Naive thymus-derived CD4-positive, alpha-beta T cell (primary cell): Measurements from ENCODE around the gene NEDD4L. TPM values are rescaled to one million over a fixed set of nuclear protein-coding genes. Genes with fewer than 3 reads are reported as not detected.

ENCODE experiments used
- ATAC-seq: fragments of 150-1000 bp; cut with Tn5 transposase; 2 replicates; pipeline ENCODE4 v1.10.0; 2021; ENCODE audit warnings: mild to moderate bottlenecking, moderate library complexity
- CTCF ChIA-PET: fragments of 350-600 bp; sonication (Branson Sonifier 250); formaldehyde crosslinking; loops from one replicate; lab custom pipeline; 2021; ENCODE audit warnings: antibody characterized with exemption; lab: Charles Lee
- POLR2A ChIA-PET: fragments of 350-600 bp; sonication (Branson Sonifier 250); formaldehyde crosslinking; loops from one replicate; lab custom pipeline; 2021; ENCODE audit warnings: antibody characterized with exemption, inconsistent platforms; lab: Charles Lee
- DNase-seq, 9 donors: peaks; one replicate each; pipeline versions ENCODE4 v3.0.0 to v3.0.0-alpha.2; 2020 to 2022; ENCODE audit warnings: mixed read lengths in 1 of 9
- H3K27ac ChIP-seq: one replicate; pipeline ENCODE4 v1.7.0; 2013; ENCODE audit warnings: mild to moderate bottlenecking, low read depth, low read length, moderate library complexity
- H3K27me3 ChIP-seq, 2 donors: one replicate each; pipeline ENCODE4 v1.7.0; 2013; ENCODE audit warnings: low read length in 2 of 2, mild to moderate bottlenecking in 2 of 2, moderate library complexity in 2 of 2; ENCODE audit not compliant: control insufficient read depth in 2 of 2, insufficient read depth in 2 of 2
- H3K36me3 ChIP-seq, 3 experiments: 1 replicate in 2 of 3; 2 replicates in 1 of 3; pipeline ENCODE4 v1.7.0; 2013; ENCODE audit warnings: low read length in 3 of 3, mild to moderate bottlenecking in 3 of 3, moderate library complexity in 1 of 3; ENCODE audit not compliant: insufficient read depth in 3 of 3, control insufficient read depth in 2 of 3
- H3K4me1 ChIP-seq, 2 donors: one replicate each; pipeline ENCODE4 v1.7.0; 2013; ENCODE audit warnings: low read length in 2 of 2, mild to moderate bottlenecking in 2 of 2, moderate library complexity in 1 of 2; ENCODE audit not compliant: control insufficient read depth in 2 of 2, insufficient read depth in 2 of 2
- H3K4me3 ChIP-seq: 2 replicates; pipeline ENCODE4 v1.7.0; 2013; ENCODE audit warnings: mild to moderate bottlenecking, low read length
- H3K9me3 ChIP-seq, 3 experiments: 1 replicate in 2 of 3; 2 replicates in 1 of 3; pipeline ENCODE4 v1.7.0; 2013; ENCODE audit warnings: low read length in 3 of 3; ENCODE audit not compliant: control insufficient read depth in 2 of 3
- H3K27ac Mint-ChIP-seq, 9 donors: one replicate each; pipeline ENCODE4 v1.8.0; 2020 to 2022; ENCODE audit warnings: mixed read lengths in 9 of 9, mild to moderate bottlenecking in 8 of 9, moderate library complexity in 5 of 9, inconsistent platforms in 2 of 9
- H3K27me3 Mint-ChIP-seq, 5 donors: one replicate each; pipeline ENCODE4 v1.8.0; 2021 to 2022; ENCODE audit warnings: mixed read lengths in 5 of 5, mild to moderate bottlenecking in 1 of 5
- H3K36me3 Mint-ChIP-seq, 5 donors: one replicate each; pipeline ENCODE4 v1.8.0; 2020 to 2022; ENCODE audit warnings: mixed read lengths in 5 of 5, mild to moderate bottlenecking in 3 of 5, inconsistent platforms in 1 of 5
- H3K4me1 Mint-ChIP-seq, 7 donors: one replicate each; pipeline ENCODE4 v1.8.0; 2020 to 2022; ENCODE audit warnings: mixed read lengths in 7 of 7, mild to moderate bottlenecking in 3 of 7, inconsistent platforms in 1 of 7
- H3K4me3 Mint-ChIP-seq, 10 donors: one replicate each; pipeline ENCODE4 v1.8.0; 2020 to 2022; ENCODE audit warnings: mild to moderate bottlenecking in 10 of 10, mixed read lengths in 10 of 10, moderate library complexity in 6 of 10, inconsistent platforms in 2 of 10
- H3K9me3 Mint-ChIP-seq, 11 donors: one replicate each; pipeline ENCODE4 v1.8.0; 2020 to 2022; ENCODE audit warnings: mixed read lengths in 11 of 11, mild to moderate bottlenecking in 4 of 11, inconsistent platforms in 1 of 11, moderate library complexity in 1 of 11
- intact Hi-C, 2 donors: fragments of 100-400 bp; cut with micrococcal nuclease; formaldehyde crosslinking; loops; one replicate each; pipeline ENCODE4 v1.15.1; 2023
- polyA plus RNA-seq, 2 donors: library from polyadenylated mRNA; unstranded; fragments of 300-500 nt; fragmentation: Illumina TruSeq; gene quantifications; one replicate each; pipeline ENCODE4 v1.2.3, GENCODE V29; 2021
- total RNA-seq, 6 experiments: library from RNA in 5 of 6; stranded (reverse) in 5 of 6; gene quantifications; 1 replicate in 5 of 6; 2 replicates in 1 of 6; pipeline ENCODE4 v1.2.3 and lab custom pipeline; 2021 to 2026

NEDD4L gene
- total and polyA plus RNA-seq, 7 experiments from 2014 or later: 1.1 to 10.3 (median 4.2) TPM

DNA sequence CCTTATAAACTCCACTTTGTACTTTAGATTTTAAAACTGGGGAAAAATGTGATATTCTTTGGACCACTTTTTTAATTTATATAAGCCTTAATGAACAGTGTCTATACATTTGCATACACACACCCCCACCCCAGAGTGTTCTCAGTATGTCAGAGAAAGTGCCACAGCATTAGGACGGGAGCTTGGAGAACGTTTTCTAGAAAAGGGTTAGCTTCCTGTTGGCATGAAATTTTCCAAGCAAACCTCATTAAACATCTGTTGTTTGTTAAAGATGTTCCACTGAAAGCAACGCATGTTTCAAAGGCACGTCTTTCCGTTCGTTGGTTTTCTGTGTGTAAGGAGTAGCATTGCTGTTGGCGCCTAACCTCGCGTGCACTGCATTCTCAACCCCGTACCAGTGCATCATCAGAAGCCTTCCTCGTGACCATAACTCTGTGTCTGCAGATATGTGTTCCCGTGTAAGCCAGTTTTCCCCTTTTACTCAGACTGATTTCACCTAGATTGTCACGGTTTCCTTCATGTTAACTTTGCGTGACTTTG, 356.4 kb downstream of the NEDD4L start:
- DNase-seq: peak in 4 of 9 donors; percentile 10 to 26 (median 20)
- CTCF ChIA-PET: interaction anchor here (1.0 to 1.3 kb wide), 2 partner anchors 102 to 363 kb away, joined by 3 read pairs; no protein-coding TSS in a partner anchor

DNA sequence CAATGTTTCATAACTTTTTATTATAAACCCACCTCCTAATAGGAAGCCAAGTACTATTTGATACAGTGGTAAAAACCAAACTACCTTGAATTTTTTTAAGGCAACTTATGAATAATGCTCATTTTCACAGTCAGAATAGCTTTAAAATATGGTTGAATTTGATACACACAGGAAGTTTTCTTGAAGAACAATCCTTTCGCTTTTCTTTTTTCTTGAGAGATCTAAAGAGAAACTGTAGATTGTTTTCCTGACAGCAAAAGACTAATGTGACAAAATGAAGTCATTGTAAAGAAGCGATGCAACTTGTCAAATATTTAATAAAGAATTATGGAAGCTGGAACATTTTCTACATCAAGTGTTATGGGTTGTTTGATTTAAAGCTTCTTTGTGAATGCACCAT, 357.2 kb downstream of the NEDD4L start:
- H3K9me3 ChIP-seq: no peaks in the 10 kb centered on the region
- H3K4me1 Mint-ChIP-seq: peaks cover 5 to 28% (median 25%) of the 10 kb centered on the region in 7 donors
- no peak for ATAC-seq
- no peaks in the 10 kb centered on the region for H3K36me3 ChIP-seq
- peaks cover 0 to 3% (median 0%) of the 10 kb centered on the region in 5 donors for H3K27me3 Mint-ChIP-seq
- no peaks in the 10 kb centered on the region for H3K9me3 Mint-ChIP-seq
- H3K36me3 Mint-ChIP-seq: no peaks in the 10 kb centered on the region
- ChIA-PET POLR2A (interaction anchor here (0.6 kb wide), 1 partner anchor 90 kb away, joined by 3 read pairs; no protein-coding TSS in a partner anchor), CTCF (interaction anchor here (0.6 to 1.3 kb wide), 4 partner anchors 101 to 363 kb away, joined by 3 to 6 read pairs (median 4); no protein-coding TSS in a partner anchor)
- peak overlapping the region in 9 of 10 donors; percentile 12 to 66 (median 58) for H3K4me3 Mint-ChIP-seq
- peak in 4 of 9 donors; percentile 9 to 27 (median 16) for DNase-seq
- peaks cover 0 to 3% of the 10 kb centered on the region in 2 donors for H3K4me1 ChIP-seq
- H3K27ac ChIP-seq: peak overlapping the region; percentile 51
- no peak overlapping the region for H3K4me3 ChIP-seq
- H3K27me3 ChIP-seq: no peaks in the 10 kb centered on the region
- intact Hi-C loops: loop anchor here in 1 of 2 donors (1.0 kb wide), 1 partner anchor 37 kb away; no protein-coding TSS in a partner anchor
- peak overlapping the region; percentile 35 to 86 (median 68) for H3K27ac Mint-ChIP-seq

More for the DNA sequence above, 356.4 kb downstream of the NEDD4L start:
- POLR2A ChIA-PET: no interaction called here
- no peaks in the 10 kb centered on the region for H3K27me3 ChIP-seq
- Mint-ChIP-seq H3K27me3 (peaks cover 0 to 3% (median 0%) of the 10 kb centered on the region in 5 donors), H3K4me1 (peaks cover 6 to 36% (median 30%) of the 10 kb centered on the region in 7 donors), H3K9me3 (no peaks in the 10 kb centered on the region), H3K36me3 (no peaks in the 10 kb centered on the region), H3K4me3 (peak overlapping the region in 9 of 10 donors; percentile 22 to 71 (median 60)), H3K27ac (peak overlapping the region in 8 of 9 donors; percentile 41 to 88 (median 83))
- no peak overlapping the region for H3K4me3 ChIP-seq
- peak; percentile 44 for ATAC-seq
- H3K9me3 ChIP-seq: no peaks in the 10 kb centered on the region
- H3K4me1 ChIP-seq: peaks cover 0 to 3% of the 10 kb centered on the region in 2 donors
- intact Hi-C loops: loop anchor here (1.0 kb wide), 2 partner anchors 93 to 364 kb away; no protein-coding TSS in a partner anchor
- no peaks in the 10 kb centered on the region for H3K36me3 ChIP-seq
- no peak overlapping the region for H3K27ac ChIP-seq

DNA sequence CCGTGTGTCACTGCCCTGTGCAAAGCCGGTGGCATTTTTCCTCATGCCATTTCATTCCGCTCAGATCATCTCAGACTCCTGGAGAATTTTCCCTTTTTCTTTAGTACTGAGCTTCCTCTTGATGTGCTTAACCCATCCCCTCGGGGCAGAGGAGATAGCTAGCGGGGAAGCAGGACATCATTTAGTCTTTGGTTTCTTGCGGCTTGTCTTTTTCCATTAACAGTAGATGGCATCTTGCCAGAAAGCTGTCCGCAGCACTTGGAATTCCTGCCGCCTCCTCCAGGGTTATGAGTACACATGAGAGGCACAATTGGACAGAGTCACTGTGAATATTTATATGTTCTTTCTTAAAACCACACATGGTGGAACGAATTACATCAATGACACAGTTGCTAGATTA, 358.2 kb downstream of the NEDD4L start:
- ChIA-PET CTCF (interaction anchor here (0.7 kb wide), 1 partner anchor 71 kb away, joined by 3 read pairs; no protein-coding TSS in a partner anchor), POLR2A (no interaction called here)
- Mint-ChIP-seq H3K27ac (peak overlapping the region in 5 of 9 donors; percentile 7 to 74 (median 25)), H3K9me3 (no peaks in the 10 kb centered on the region), H3K4me1 (peaks cover 5 to 28% (median 25%) of the 10 kb centered on the region in 7 donors), H3K27me3 (peaks cover 0 to 3% (median 0%) of the 10 kb centered on the region in 5 donors), H3K4me3 (peak overlapping the region in 2 of 10 donors; percentile 33 to 59), H3K36me3 (no peaks in the 10 kb centered on the region)
- Histone ChIP-seq H3K4me3 (no peak overlapping the region), H3K27ac (no peak overlapping the region), H3K36me3 (no peaks in the 10 kb centered on the region), H3K9me3 (no peaks in the 10 kb centered on the region), H3K27me3 (no peaks in the 10 kb centered on the region), H3K4me1 (peaks cover 0 to 3% of the 10 kb centered on the region in 2 donors)
- ATAC-seq (no peak), DNase-seq (no peak)
- intact Hi-C loops: no loop called here

DNA sequence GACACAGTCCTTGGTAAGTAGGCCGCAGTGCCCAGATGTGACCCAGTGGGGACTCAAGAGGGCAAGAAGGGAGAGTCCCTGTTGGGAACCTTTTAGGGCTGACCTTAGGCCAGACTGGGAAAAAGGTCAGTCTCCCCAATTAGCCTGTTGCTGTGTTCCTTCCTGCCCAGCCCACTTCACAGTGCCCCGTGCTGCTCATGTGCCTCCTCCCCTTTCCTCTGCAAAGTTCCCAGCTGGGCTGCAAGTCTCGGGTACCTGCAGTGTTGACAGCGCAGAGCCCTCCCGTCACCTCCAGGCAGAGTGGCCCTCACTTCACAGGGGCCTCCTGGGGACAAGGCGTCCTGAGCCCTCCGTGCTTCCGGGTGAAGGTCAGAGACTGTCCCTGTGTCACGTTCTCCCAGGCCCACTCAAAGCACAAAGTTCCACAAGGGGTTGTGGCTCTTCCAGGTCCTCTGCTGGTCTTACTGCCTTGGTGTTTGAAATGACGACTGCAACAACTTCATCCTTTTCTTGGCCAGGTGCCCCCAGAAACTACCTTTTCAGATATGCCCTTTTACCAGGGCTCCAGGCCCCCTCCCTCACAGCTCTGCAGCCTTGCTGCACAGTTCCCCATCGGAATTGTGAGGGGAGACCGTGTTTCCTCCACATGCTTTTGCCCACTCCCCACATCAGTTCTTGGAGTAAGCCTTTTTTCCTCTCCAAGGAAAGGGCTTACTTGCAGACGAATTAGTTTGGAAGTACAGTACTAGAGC, 359.1 kb downstream of the NEDD4L start:
- Histone ChIP-seq H3K4me1 (peaks cover 0 to 3% of the 10 kb centered on the region in 2 donors), H3K4me3 (no peak overlapping the region), H3K36me3 (no peaks in the 10 kb centered on the region), H3K9me3 (no peaks in the 10 kb centered on the region), H3K27me3 (no peaks in the 10 kb centered on the region), H3K27ac (no peak overlapping the region)
- H3K27ac Mint-ChIP-seq: peak overlapping the region in 3 of 9 donors; percentile 14 to 67 (median 28)
- peaks cover 0 to 2% (median 0%) of the 10 kb centered on the region in 11 donors for H3K9me3 Mint-ChIP-seq
- intact Hi-C loops: no loop called here
- ATAC-seq: no peak
- no peaks in the 10 kb centered on the region for H3K36me3 Mint-ChIP-seq
- CTCF ChIA-PET: no interaction called here
- POLR2A ChIA-PET: no interaction called here
- peaks cover 5 to 28% (median 25%) of the 10 kb centered on the region in 7 donors for H3K4me1 Mint-ChIP-seq
- no peaks in the 10 kb centered on the region for H3K27me3 Mint-ChIP-seq
- no peak for DNase-seq
- no peak overlapping the region for H3K4me3 Mint-ChIP-seq

DNA sequence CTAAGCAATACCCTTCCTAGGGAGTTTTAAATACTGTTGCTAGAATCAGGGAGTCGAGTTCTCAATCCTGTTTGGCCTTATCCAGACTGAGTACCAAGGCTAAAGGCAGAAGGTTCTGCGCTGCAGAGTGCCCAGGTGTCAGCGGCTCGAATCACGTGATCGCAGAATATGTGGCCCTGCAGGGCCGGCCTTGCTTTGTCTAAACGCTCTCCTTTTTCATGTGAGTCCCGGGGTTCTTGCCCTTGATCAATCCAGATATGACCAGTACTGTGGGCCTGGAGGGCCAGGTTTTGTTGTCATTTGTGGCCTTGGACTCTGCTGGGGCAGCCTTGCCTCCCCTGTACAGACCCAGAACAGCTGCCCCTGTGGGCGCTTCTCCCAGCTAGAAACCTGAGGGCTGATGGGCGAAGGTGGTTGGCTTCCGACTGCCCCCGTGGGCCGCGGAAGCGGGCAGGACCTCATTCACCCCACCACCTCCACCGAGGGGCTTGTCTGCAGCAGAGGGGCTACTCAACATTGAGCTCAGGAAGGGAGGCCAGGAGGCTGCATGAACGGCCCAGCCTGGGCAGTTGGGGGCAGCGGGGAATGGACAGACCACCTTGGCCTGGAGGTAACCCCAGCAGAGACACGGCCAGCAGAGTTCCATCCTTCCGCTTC, 359.9 kb downstream of the NEDD4L start:
- Mint-ChIP-seq H3K4me3 (no peak overlapping the region), H3K4me1 (peaks cover 5 to 28% (median 25%) of the 10 kb centered on the region in 7 donors), H3K9me3 (peaks cover 0 to 2% (median 0%) of the 10 kb centered on the region in 11 donors), H3K27ac (no peak overlapping the region), H3K27me3 (no peaks in the 10 kb centered on the region), H3K36me3 (no peaks in the 10 kb centered on the region)
- no peaks in the 10 kb centered on the region for H3K36me3 ChIP-seq
- H3K4me1 ChIP-seq: peaks cover 0 to 3% of the 10 kb centered on the region in 2 donors
- ChIA-PET CTCF (no interaction called here), POLR2A (no interaction called here)
- intact Hi-C loops: no loop called here
- H3K27ac ChIP-seq: no peak overlapping the region
- H3K4me3 ChIP-seq: no peak overlapping the region
- H3K27me3 ChIP-seq: no peaks in the 10 kb centered on the region
- DNase-seq (no peak), ATAC-seq (no peak)
- H3K9me3 ChIP-seq: no peaks in the 10 kb centered on the region
